T-cell (primary cell): ENCODE data around the gene TYROBP. TPM values are rescaled to one million over a fixed set of nuclear protein-coding genes. Genes with fewer than 3 reads are reported as not detected.

Experiments used
- ATAC-seq, 4 experiments: fragments of 200-7000 bp in 3 of 4; fragments of 150-1000 bp in 1 of 4; cut with Tn5 transposase; replicated peaks in 1 of 4; 1 replicate in 3 of 4; 2 replicates in 1 of 4; pipeline ENCODE4 v1.10.0; 2021; ENCODE audit warnings: moderate library complexity in 3 of 4, mild to moderate bottlenecking in 2 of 4, moderate number of reproducible peaks in 1 of 4
- CTCF ChIA-PET, 2 donors: fragments of 300-600 bp; sonication (Branson Sonifier 250); formaldehyde crosslinking; loops; one replicate each; lab custom pipeline; 2022; ENCODE audit warnings: antibody characterized with exemption in 2 of 2; lab: Charles Lee
- POLR2A ChIA-PET, 2 donors: fragments of 300-600 bp; sonication (Branson Sonifier 250); formaldehyde crosslinking; loops; one replicate each; lab custom pipeline; 2022; ENCODE audit warnings: antibody characterized with exemption in 2 of 2; lab: Charles Lee
- DNase-seq, 35 experiments: peaks; one replicate each; pipeline versions ENCODE4 v3.0.0 to v3.0.0-alpha.2; 2013 to 2023
- H3K27ac ChIP-seq: one replicate; pipeline ENCODE4 v1.5.1; 2013; ENCODE audit warnings: low read length
- H3K27me3 ChIP-seq, 2 experiments: replicated peaks in 1 of 2; 1 replicate in 1 of 2; 2 replicates in 1 of 2; pipeline versions ENCODE4 v1.6.1 to v1.7.0; 2013; ENCODE audit warnings: low read length in 1 of 2, mixed read lengths in 1 of 2; ENCODE audit not compliant: control insufficient read depth in 2 of 2, insufficient read depth in 2 of 2; ENCODE audit errors: extremely low read depth in 1 of 2
- H3K36me3 ChIP-seq, 2 donors: 1 replicate in 1 of 2; 2 replicates in 1 of 2; pipeline versions ENCODE4 v1.6.1 to v1.7.0; 2013; ENCODE audit warnings: low read length in 1 of 2; ENCODE audit not compliant: control insufficient read depth in 2 of 2, insufficient read depth in 1 of 2; ENCODE audit errors: extremely low read depth in 1 of 2
- H3K4me1 ChIP-seq, 2 experiments: 1 replicate in 1 of 2; 2 replicates in 1 of 2; pipeline versions ENCODE4 v1.6.1 to v1.7.0; 2013; ENCODE audit warnings: low read length in 2 of 2, mixed read lengths in 1 of 2; ENCODE audit not compliant: insufficient read depth in 2 of 2, control insufficient read depth in 1 of 2; ENCODE audit errors: extremely low read depth in 1 of 2
- H3K4me3 ChIP-seq, 2 donors: 1 replicate in 1 of 2; 2 replicates in 1 of 2; pipeline versions ENCODE4 v1.5.1 to v1.7.0; 2013; ENCODE audit warnings: mild to moderate bottlenecking in 2 of 2, low read length in 1 of 2, moderate library complexity in 1 of 2; ENCODE audit not compliant: control insufficient read depth in 1 of 2; ENCODE audit errors: extremely low read depth in 1 of 2
- H3K9me3 ChIP-seq: 2 replicates; pipeline ENCODE4 v1.7.0; 2013
- H3K27ac Mint-ChIP-seq, 2 donors: one replicate each; pipeline ENCODE4 v1.8.0; 2020 to 2021; ENCODE audit warnings: mild to moderate bottlenecking in 2 of 2, mixed read lengths in 2 of 2
- H3K27me3 Mint-ChIP-seq, 2 donors: one replicate each; pipeline ENCODE4 v1.8.0; 2021 to 2022; ENCODE audit warnings: mixed read lengths in 2 of 2
- H3K36me3 Mint-ChIP-seq: one replicate; pipeline ENCODE4 v1.8.0; 2021; ENCODE audit warnings: mixed read lengths
- H3K4me1 Mint-ChIP-seq, 3 donors: one replicate each; pipeline ENCODE4 v1.8.0; 2020 to 2022; ENCODE audit warnings: mixed read lengths in 3 of 3, mild to moderate bottlenecking in 1 of 3
- H3K4me3 Mint-ChIP-seq, 3 donors: one replicate each; pipeline ENCODE4 v1.8.0; 2020 to 2022; ENCODE audit warnings: mild to moderate bottlenecking in 3 of 3, mixed read lengths in 3 of 3, moderate library complexity in 3 of 3
- H3K9me3 Mint-ChIP-seq, 3 donors: one replicate each; pipeline ENCODE4 v1.8.0; 2020 to 2022; ENCODE audit warnings: mixed read lengths in 3 of 3
- WGBS: methylation state at CpG from one replicate; pipeline ENCODE4 v1.1.5; 2013; ENCODE audit warnings: missing lambda C conversion rate; ENCODE audit not compliant: insufficient coverage; 5-methylcytosine and 5-hydroxymethylcytosine counted together
- total RNA-seq, 35 experiments: library from RNA in 6 of 35; stranded (reverse) in 6 of 35; fragments of 120-200 nt in 1 of 35; gene quantifications; one replicate each; pipeline versions ENCODE4 v1.2.1 to v1.2.4 and lab custom pipeline; 2013 to 2026

Gene TYROBP
- total RNA-seq, 5 donors from 2014 or later (not counting 1 experiment from before 2014, with no cell fraction given) = 2.3 to 7.0 (median 2.9) TPM

DNA sequence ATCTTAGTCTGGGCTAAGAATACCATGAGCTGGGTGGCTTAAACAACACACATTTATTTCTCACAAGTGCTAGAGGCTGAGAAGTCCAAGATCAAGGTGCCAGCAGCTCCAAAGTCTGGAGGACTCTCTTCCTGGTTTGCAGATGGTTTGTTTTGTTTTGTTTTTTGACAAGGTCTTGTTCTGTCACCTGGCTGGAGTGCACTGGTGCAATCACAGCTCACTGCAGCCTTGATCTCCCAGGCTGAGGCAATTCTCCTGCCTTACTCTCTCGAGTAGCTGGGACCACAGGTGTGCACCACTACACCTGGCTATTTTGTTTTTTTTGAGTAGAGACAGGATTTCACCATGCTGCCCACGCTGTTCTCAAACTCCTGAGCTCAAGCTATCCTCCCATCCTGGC, 24.2 kb downstream of the TYROBP start:
- peak overlapping the region in 1 of 2 donors; percentile 22 for H3K27ac Mint-ChIP-seq
- ATAC-seq = no peak

GRCh38 chr19:35882114-35882832, 25.8 kb downstream of the TYROBP start:
- Histone ChIP-seq H3K27ac (no peak overlapping the region), H3K9me3 (no peaks in the 10 kb centered on the region), H3K4me1 (peaks cover 3 to 9% of the 10 kb centered on the region in 2 experiments), H3K27me3 (peaks cover 3 to 34% of the 10 kb centered on the region in 2 experiments), H3K36me3 (peaks cover 0 to 3% of the 10 kb centered on the region in 2 donors), H3K4me3 (no peak overlapping the region)
- DNase-seq (peak in 16 of 35 experiments; percentile 18 to 84 (median 36)), ATAC-seq (peak; percentile 54 to 65 (median 60))
- Mint-ChIP-seq H3K36me3 (peaks cover 11% of the 10 kb centered on the region), H3K27me3 (peaks cover 14 to 19% of the 10 kb centered on the region in 2 donors), H3K4me1 (peaks cover 9 to 20% (median 11%) of the 10 kb centered on the region in 3 donors), H3K9me3 (no peaks in the 10 kb centered on the region), H3K27ac (peak overlapping the region in 1 of 2 donors; percentile 31), H3K4me3 (no peak overlapping the region)
- CTCF ChIA-PET = interaction anchor here (0.6 to 4.0 kb wide), 8 partner anchors 12 to 134 kb away, joined by 3 to 24 read pairs (median 3); partner anchors contain the start of genes LIN37 (in 1 of the 2) and NFKBID (in 1 of the 2)
- 45% methylated on average over 5 of the region's 8 CpGs for WGBS
- POLR2A ChIA-PET = interaction anchor here in 1 of 2 donors (0.9 kb wide), 1 partner anchor 233 kb away, joined by 4 read pairs; the partner anchor contains the start of genes POLR2I and TBCB

More for the DNA sequence above, 24.2 kb downstream of the TYROBP start:
- Histone ChIP-seq H3K4me1 (peaks cover 3 to 9% of the 10 kb centered on the region in 2 experiments), H3K9me3 (no peaks in the 10 kb centered on the region), H3K27ac (no peak overlapping the region), H3K4me3 (no peak overlapping the region), H3K36me3 (peaks cover 12 to 19% of the 10 kb centered on the region in 2 donors), H3K27me3 (peaks cover 1 to 18% of the 10 kb centered on the region in 2 experiments)
- Mint-ChIP-seq H3K36me3 (peaks cover 22% of the 10 kb centered on the region), H3K4me1 (peaks cover 9 to 23% (median 13%) of the 10 kb centered on the region in 3 donors), H3K9me3 (no peaks in the 10 kb centered on the region), H3K4me3 (no peak overlapping the region), H3K27me3 (peaks cover 7 to 9% of the 10 kb centered on the region in 2 donors)
- no CpG with 5 or more reads among the region's 2 CpGs for WGBS
- CTCF ChIA-PET = interaction anchor here (0.5 to 4.0 kb wide), 6 partner anchors 9 to 172 kb away, joined by 3 to 24 read pairs (median 6); no protein-coding TSS in a partner anchor
- POLR2A ChIA-PET = interaction anchor here in 1 of 2 donors (0.6 kb wide), 1 partner anchor 19 kb away, joined by 3 read pairs; no protein-coding TSS in a partner anchor
- DNase-seq = no peak

DNA sequence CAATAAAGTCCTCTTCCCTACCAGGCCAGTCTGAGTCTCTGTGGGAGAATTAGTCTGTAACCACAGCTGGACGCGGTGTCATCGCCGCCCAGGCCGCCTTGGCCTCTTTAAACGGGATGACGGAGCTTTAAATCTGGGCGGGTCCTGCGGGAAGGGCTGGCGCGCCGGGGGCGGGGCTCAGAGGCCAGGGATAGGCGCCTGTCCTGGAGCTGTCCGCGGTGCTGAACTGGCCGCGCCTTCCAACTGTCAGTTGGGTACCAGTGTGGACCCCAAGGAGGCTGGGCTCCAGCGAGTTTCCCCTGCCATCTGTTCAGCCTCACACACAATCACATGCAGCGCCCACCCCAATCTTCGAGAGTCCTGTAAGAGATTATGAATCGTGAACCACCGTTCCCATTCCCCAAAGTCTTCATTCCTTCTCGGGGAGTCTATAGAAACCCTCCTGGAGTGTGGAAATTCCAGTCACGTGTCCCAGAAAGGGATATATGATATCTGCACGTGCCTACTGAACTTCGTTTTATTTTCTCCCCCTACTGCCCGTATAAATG, 28.3 kb downstream of the TYROBP start:
- Histone ChIP-seq H3K27ac (no peak overlapping the region), H3K4me1 (peaks cover 3 to 9% of the 10 kb centered on the region in 2 experiments), H3K9me3 (no peaks in the 10 kb centered on the region), H3K4me3 (no peak overlapping the region), H3K27me3 (peaks cover 3 to 43% of the 10 kb centered on the region in 2 experiments), H3K36me3 (no peaks in the 10 kb centered on the region)
- WGBS = under 1% methylated on average over 18 of the region's 28 CpGs
- ATAC-seq (peak; percentile 58 to 68 (median 62)), DNase-seq (peak in 34 of 35 experiments; percentile 21 to 84 (median 58))
- POLR2A ChIA-PET = no interaction called here
- Mint-ChIP-seq H3K4me1 (peaks cover 9 to 20% (median 11%) of the 10 kb centered on the region in 3 donors), H3K4me3 (no peak overlapping the region), H3K36me3 (no peaks in the 10 kb centered on the region), H3K9me3 (no peaks in the 10 kb centered on the region), H3K27ac (no peak overlapping the region), H3K27me3 (peaks cover 14 to 30% of the 10 kb centered on the region in 2 donors)
- CTCF ChIA-PET = interaction anchor here in 1 of 2 donors (0.7 to 2.0 kb wide), 2 partner anchors 50 to 51 kb away, joined by 4 to 7 read pairs; no protein-coding TSS in a partner anchor

GRCh38 chr19:35879068-35879467, 29.0 kb downstream of the TYROBP start:
- H3K9me3 Mint-ChIP-seq = no peaks in the 10 kb centered on the region
- no peak overlapping the region for H3K4me3 ChIP-seq
- ChIA-PET POLR2A (no interaction called here), CTCF (interaction anchor here in 1 of 2 donors (2.0 kb wide), 1 partner anchor 52 kb away, joined by 7 read pairs; no protein-coding TSS in a partner anchor)
- no peak overlapping the region for H3K27ac ChIP-seq
- H3K27ac Mint-ChIP-seq = no peak overlapping the region
- WGBS = 42% methylated on average over 19 of the region's 23 CpGs
- no peaks in the 10 kb centered on the region for H3K36me3 Mint-ChIP-seq
- peaks cover 3 to 47% of the 10 kb centered on the region in 2 experiments for H3K27me3 ChIP-seq
- peaks cover 9 to 20% (median 11%) of the 10 kb centered on the region in 3 donors for H3K4me1 Mint-ChIP-seq
- ATAC-seq (no peak), DNase-seq (no peak)
- H3K9me3 ChIP-seq = no peaks in the 10 kb centered on the region
- no peaks in the 10 kb centered on the region for H3K36me3 ChIP-seq
- no peak overlapping the region for H3K4me3 Mint-ChIP-seq
- H3K4me1 ChIP-seq = peaks cover 3 to 9% of the 10 kb centered on the region in 2 experiments
- peaks cover 14 to 34% of the 10 kb centered on the region in 2 donors for H3K27me3 Mint-ChIP-seq

DNA sequence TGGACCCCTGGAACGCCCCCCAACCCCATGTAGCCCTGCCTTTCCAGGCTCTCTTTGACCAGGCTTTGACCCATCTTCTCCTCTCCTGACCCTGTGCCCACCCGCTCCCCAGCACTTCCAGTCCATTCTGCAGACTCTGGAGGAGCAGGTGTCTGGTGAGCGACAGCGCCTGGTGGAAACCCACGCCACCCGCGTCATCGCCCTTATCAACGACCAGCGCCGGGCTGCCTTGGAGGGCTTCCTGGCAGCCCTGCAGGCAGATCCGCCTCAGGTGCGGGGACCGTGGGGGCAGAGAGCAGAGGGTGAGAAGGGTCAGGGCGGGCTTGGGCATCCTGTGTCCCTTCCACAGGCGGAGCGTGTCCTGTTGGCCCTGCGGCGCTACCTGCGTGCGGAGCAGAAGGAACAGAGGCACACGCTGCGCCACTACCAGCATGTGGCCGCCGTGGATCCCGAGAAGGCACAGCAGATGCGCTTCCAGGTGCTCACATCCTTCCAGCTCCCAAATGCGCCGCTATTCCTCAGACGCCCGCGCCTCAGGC, 33.6 kb downstream of the TYROBP start:
- Mint-ChIP-seq H3K9me3 (no peaks in the 10 kb centered on the region), H3K27ac (no peak overlapping the region), H3K36me3 (no peaks in the 10 kb centered on the region), H3K4me3 (no peak overlapping the region), H3K27me3 (peaks cover 27 to 60% of the 10 kb centered on the region in 2 donors), H3K4me1 (peaks cover 8 to 16% (median 9%) of the 10 kb centered on the region in 3 donors)
- H3K4me1 ChIP-seq = peaks cover 0 to 13% of the 10 kb centered on the region in 2 experiments
- H3K27ac ChIP-seq = no peak overlapping the region
- ATAC-seq = no peak
- H3K36me3 ChIP-seq = no peaks in the 10 kb centered on the region
- no peak overlapping the region for H3K4me3 ChIP-seq
- peaks cover 3 to 78% of the 10 kb centered on the region in 2 experiments for H3K27me3 ChIP-seq
- no peaks in the 10 kb centered on the region for H3K9me3 ChIP-seq
- WGBS = 91% methylated on average over 32 of the region's 32 CpGs
- DNase-seq = no peak
- ChIA-PET POLR2A (no interaction called here), CTCF (no interaction called here)

DNA sequence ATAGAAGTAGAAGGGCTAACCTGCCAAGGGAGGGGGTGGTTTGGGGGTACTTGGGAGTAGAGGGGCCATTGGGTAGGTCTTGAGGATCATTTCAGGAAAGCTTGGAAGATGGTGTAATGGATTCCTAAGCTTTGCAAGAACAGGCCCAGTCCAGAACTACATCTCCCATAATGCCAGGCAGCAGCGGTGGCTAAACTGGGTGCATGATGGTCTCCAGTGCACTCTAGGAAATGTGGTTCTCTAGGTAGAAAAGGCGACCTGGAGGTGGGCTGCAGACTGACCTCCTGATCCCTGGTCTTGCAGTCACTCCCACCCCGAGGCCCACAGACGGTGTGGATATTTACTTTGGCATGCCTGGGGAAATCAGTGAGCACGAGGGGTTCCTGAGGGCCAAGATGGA, 35.9 kb downstream of the TYROBP start:
- H3K27ac Mint-ChIP-seq = no peak overlapping the region
- Histone ChIP-seq H3K27me3 (peaks cover 0 to 76% of the 10 kb centered on the region in 2 experiments), H3K9me3 (no peaks in the 10 kb centered on the region), H3K4me3 (no peak overlapping the region), H3K36me3 (no peaks in the 10 kb centered on the region), H3K4me1 (peaks cover 2 to 25% of the 10 kb centered on the region in 2 experiments), H3K27ac (no peak overlapping the region)
- no peaks in the 10 kb centered on the region for H3K36me3 Mint-ChIP-seq
- ChIA-PET CTCF (no interaction called here), POLR2A (no interaction called here)
- H3K27me3 Mint-ChIP-seq = peaks cover 19 to 64% of the 10 kb centered on the region in 2 donors
- no peaks in the 10 kb centered on the region for H3K9me3 Mint-ChIP-seq
- WGBS = no CpG with 5 or more reads among the region's 5 CpGs
- DNase-seq (no peak), ATAC-seq (no peak)
- H3K4me1 Mint-ChIP-seq = peaks cover 14 to 23% (median 19%) of the 10 kb centered on the region in 3 donors
- H3K4me3 Mint-ChIP-seq = no peak overlapping the region
